IMR-90 (cell line): ENCODE results near the gene DIP2C.

Experiments
- BHLHE40 ChIP-seq: fragments of 150-350 bp; IDR thresholded peaks from 2 replicates; pipeline ENCODE4 v1.6.1; 2016; ENCODE audit warnings: mild to moderate bottlenecking, low read depth, low read length
- CEBPB ChIP-seq: IDR thresholded peaks from 2 replicates; pipeline ENCODE4 v1.6.1; 2012; ENCODE audit warnings: low read depth, low read length, improper control_type of control experiment
- CHD1 ChIP-seq: IDR thresholded peaks from 2 replicates; pipeline ENCODE4 v1.6.1; 2012; ENCODE audit warnings: low read depth, low read length, improper control_type of control experiment
- ELK1 ChIP-seq: fragments of 150-350 bp; IDR thresholded peaks from 2 replicates; pipeline ENCODE4 v1.6.1; 2016; ENCODE audit warnings: low read depth, mild to moderate bottlenecking, low read length, moderate library complexity, borderline replicate concordance
- FOS ChIP-seq: fragments of 150-350 bp; IDR thresholded peaks from 2 replicates; pipeline ENCODE4 v1.6.1; 2016; ENCODE audit warnings: low read depth, low read length
- MAFK ChIP-seq: IDR thresholded peaks from 2 replicates; pipeline ENCODE4 v1.6.1; 2012; ENCODE audit warnings: low read depth, low read length, improper control_type of control experiment
- MXI1 ChIP-seq: IDR thresholded peaks from 2 replicates; pipeline ENCODE4 v1.6.1; 2012; ENCODE audit warnings: low read depth, mild to moderate bottlenecking, low read length, moderate library complexity, borderline replicate concordance
- POLR2A ChIP-seq: IDR thresholded peaks from 2 replicates; pipeline ENCODE4 v1.6.1; 2012; ENCODE audit warnings: mild to moderate bottlenecking, low read depth, low read length
- RAD21 ChIP-seq: IDR thresholded peaks from 2 replicates; pipeline ENCODE4 v1.6.1; 2012; ENCODE audit warnings: low read length, improper control_type of control experiment
- RCOR1 ChIP-seq: IDR thresholded peaks from 2 replicates; pipeline ENCODE4 v1.6.1; 2012; ENCODE audit warnings: mild to moderate bottlenecking, low read length, improper control_type of control experiment; ENCODE audit not compliant: insufficient replicate concordance
- RFX5 ChIP-seq: IDR thresholded peaks from 2 replicates; pipeline ENCODE4 v1.8.0; 2012; ENCODE audit warnings: low read depth, mild to moderate bottlenecking, low read length, moderate library complexity
- SMC3 ChIP-seq: fragments of 150-350 bp; IDR thresholded peaks from 2 replicates; pipeline ENCODE4 v1.6.1; 2016; ENCODE audit warnings: low read depth, mild to moderate bottlenecking, antibody characterized with exemption, low read length, moderate library complexity
- TF ChIP-seq, protein P1 (sequence below): conservative IDR thresholded peaks from 2 replicates; pipeline ENCODE4 v1.5.1; 2012; ENCODE audit warnings: mild to moderate bottlenecking, low read depth, low read length, improper control_type of control experiment
- TF ChIP-seq, protein P2 (sequence below): fragments of 150-350 bp; IDR thresholded peaks from 2 replicates; pipeline ENCODE4 v1.6.1; 2017; ENCODE audit warnings: mild to moderate bottlenecking, antibody characterized with exemption, low read length, low read depth

DNA sequence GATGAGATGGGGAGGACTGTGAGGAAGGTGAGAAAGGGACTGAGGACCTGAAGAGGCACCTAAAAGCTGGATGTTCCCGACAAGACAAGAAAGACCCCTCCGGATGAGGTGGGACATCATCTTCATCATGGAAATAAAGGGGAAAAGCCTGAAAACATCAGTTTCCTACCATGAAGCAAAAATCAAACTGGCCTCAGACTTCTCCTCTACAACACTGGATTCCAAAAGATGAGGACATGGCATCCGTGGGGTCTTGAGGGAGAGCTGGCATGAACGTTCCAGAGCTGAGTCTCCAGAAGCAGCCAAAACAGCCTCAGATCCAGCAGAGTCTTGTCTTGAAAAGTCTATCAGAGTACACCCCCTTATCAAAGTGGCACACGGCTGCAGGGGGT, 44.5 kb downstream of the DIP2C start:
- TF ChIP-seq POLR2A (no peak), SMC3 (no peak), CEBPB (no peak), RAD21 (no peak), ELK1 (no peak), RFX5 (no peak), RCOR1 (no peak), FOS (no peak), MXI1 (no peak), MAFK (no peak), CHD1 (no peak), BHLHE40 (no peak)
- TF ChIP-seq, protein P1, sequence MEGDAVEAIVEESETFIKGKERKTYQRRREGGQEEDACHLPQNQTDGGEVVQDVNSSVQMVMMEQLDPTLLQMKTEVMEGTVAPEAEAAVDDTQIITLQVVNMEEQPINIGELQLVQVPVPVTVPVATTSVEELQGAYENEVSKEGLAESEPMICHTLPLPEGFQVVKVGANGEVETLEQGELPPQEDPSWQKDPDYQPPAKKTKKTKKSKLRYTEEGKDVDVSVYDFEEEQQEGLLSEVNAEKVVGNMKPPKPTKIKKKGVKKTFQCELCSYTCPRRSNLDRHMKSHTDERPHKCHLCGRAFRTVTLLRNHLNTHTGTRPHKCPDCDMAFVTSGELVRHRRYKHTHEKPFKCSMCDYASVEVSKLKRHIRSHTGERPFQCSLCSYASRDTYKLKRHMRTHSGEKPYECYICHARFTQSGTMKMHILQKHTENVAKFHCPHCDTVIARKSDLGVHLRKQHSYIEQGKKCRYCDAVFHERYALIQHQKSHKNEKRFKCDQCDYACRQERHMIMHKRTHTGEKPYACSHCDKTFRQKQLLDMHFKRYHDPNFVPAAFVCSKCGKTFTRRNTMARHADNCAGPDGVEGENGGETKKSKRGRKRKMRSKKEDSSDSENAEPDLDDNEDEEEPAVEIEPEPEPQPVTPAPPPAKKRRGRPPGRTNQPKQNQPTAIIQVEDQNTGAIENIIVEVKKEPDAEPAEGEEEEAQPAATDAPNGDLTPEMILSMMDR, result no peak
- TF ChIP-seq, protein P2, sequence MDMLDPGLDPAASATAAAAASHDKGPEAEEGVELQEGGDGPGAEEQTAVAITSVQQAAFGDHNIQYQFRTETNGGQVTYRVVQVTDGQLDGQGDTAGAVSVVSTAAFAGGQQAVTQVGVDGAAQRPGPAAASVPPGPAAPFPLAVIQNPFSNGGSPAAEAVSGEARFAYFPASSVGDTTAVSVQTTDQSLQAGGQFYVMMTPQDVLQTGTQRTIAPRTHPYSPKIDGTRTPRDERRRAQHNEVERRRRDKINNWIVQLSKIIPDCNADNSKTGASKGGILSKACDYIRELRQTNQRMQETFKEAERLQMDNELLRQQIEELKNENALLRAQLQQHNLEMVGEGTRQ, result no peak
